Measurements from ENCODE around the gene TEX10. TPM values are rescaled to one million over a fixed set of nuclear protein-coding genes. Genes with fewer than 3 reads are reported as not detected.
"Not testable (repeated sequence)": the region's sequence is repeated elsewhere in the genome, so short reads cannot be mapped to it uniquely, and the experiment has no call there.

TEX10 gene
- 15.4 and 16.5 TPM in 2 replicates for total RNA-seq (2014; rRNA removed; shearing (Covaris generic))

GRCh38 chr9:100352727-100353505 is at the start of gene TEX10:
TEX10 (minus strand) TSS chr9:100352942; CDS start chr9:100349363, 3,579 bp downstream.
- DNase-seq (ENCODE audit: low spot score): peak; percentile 76

- DNase-seq (ENCODE audit: low spot score): no peak
Observed at GRCh38 chr9:100401042-100401441, 48.3 kb upstream of the TEX10 start.

GRCh38 chr9:100397529-100398266 is 45.0 kb upstream of the TEX10 start:
- DNase-seq (ENCODE audit: low spot score): no peak

GRCh38 chr9:100396769-100397168 is 44.0 kb upstream of the TEX10 start:
- DNase-seq (ENCODE audit: low spot score): no peak

GRCh38 chr9:100394816-100395215 is 42.1 kb upstream of the TEX10 start:
- DNase-seq (ENCODE audit: low spot score): no peak

GRCh38 chr9:100394032-100394695 is 41.4 kb upstream of the TEX10 start:
- DNase-seq (ENCODE audit: low spot score): no peak

- not testable (repeated sequence) for DNase-seq (ENCODE audit: low spot score)
Observed at GRCh38 chr9:100392989-100393388, 40.2 kb upstream of the TEX10 start.

- DNase-seq (ENCODE audit: low spot score): no peak
Observed at GRCh38 chr9:100379862-100380261, 27.1 kb upstream of the TEX10 start.

GRCh38 chr9:100377015-100377414 is 24.3 kb upstream of the TEX10 start:
- DNase-seq (ENCODE audit: low spot score): no peak

- no peak for DNase-seq (ENCODE audit: low spot score)
Observed at GRCh38 chr9:100375658-100376057, 22.9 kb upstream of the TEX10 start.

GRCh38 chr9:100372648-100373047 is 19.9 kb upstream of the TEX10 start:
- no peak for DNase-seq (ENCODE audit: low spot score)

GRCh38 chr9:100370064-100370723 is 17.5 kb upstream of the TEX10 start:
- DNase-seq (ENCODE audit: low spot score): no peak

GRCh38 chr9:100368672-100369071 is 15.9 kb upstream of the TEX10 start:
- no peak for DNase-seq (ENCODE audit: low spot score)

GRCh38 chr9:100366121-100366520 is 13.4 kb upstream of the TEX10 start:
- no peak for DNase-seq (ENCODE audit: low spot score)

- peak; percentile 41 for DNase-seq (ENCODE audit: low spot score)
Observed at GRCh38 chr9:100364013-100364412, 11.3 kb upstream of the TEX10 start.

GRCh38 chr9:100359057-100359456 is 6.3 kb upstream of the TEX10 start:
- no peak for DNase-seq (ENCODE audit: low spot score)

- DNase-seq (ENCODE audit: low spot score): no peak
Observed at GRCh38 chr9:100357501-100357900, 4.8 kb upstream of the TEX10 start.

GRCh38 chr9:100355561-100355960 is 2.8 kb upstream of the TEX10 start:
- no peak for DNase-seq (ENCODE audit: low spot score)

- no peak for DNase-seq (ENCODE audit: low spot score)
Observed at GRCh38 chr9:100354121-100354800, 1.5 kb upstream of the TEX10 start.

- DNase-seq (ENCODE audit: low spot score): peak; percentile 26
Observed at GRCh38 chr9:100352201-100352726, 478 bp downstream of the TEX10 start.

GRCh38 chr9:100351508-100351907 is 1.2 kb downstream of the TEX10 start:
- peak; percentile 22 for DNase-seq (ENCODE audit: low spot score)

All from HT-29 (cell line).